Epithelial cell of prostate (primary cell): ENCODE measurements around the gene CDC16.

Source experiments
- DNase-seq: peaks from one replicate; pipeline ENCODE4 v3.0.0-alpha.2; 2011; ENCODE audit warnings: low read depth, low spot score
- H3K27ac ChIP-seq: fragments of 450-650 bp; 2 replicates; pipeline ENCODE4 v1.5.1; 2017; ENCODE audit warnings: mild to moderate bottlenecking

The CDC16 gene

GRCh38 chr13:114285166-114285808 is 50.6 kb downstream of the CDC16 start:
- DNase-seq = peak; percentile 26
- peak overlapping the region; percentile 26 for H3K27ac ChIP-seq

GRCh38 chr13:114286808-114287207 is 52.1 kb downstream of the CDC16 start:
- H3K27ac ChIP-seq = no peak overlapping the region
- DNase-seq = no peak

- H3K27ac ChIP-seq = no peak overlapping the region
- no peak for DNase-seq
These were observed 53.5 kb downstream of the CDC16 start for GRCh38 chr13:114288157-114288591.

- no peak for DNase-seq
- H3K27ac ChIP-seq = no peak overlapping the region
These were observed 61.8 kb downstream of the CDC16 start for GRCh38 chr13:114296448-114296847.

GRCh38 chr13:114296902-114297301 is 62.2 kb downstream of the CDC16 start:
- no peak for DNase-seq
- no peak overlapping the region for H3K27ac ChIP-seq

- no peak for DNase-seq
- H3K27ac ChIP-seq = no peak overlapping the region
These were observed 64.2 kb downstream of the CDC16 start for GRCh38 chr13:114298866-114299265.

- no peak for DNase-seq
- H3K27ac ChIP-seq = no peak overlapping the region
These were observed 65.1 kb downstream of the CDC16 start for GRCh38 chr13:114299604-114300305.

- H3K27ac ChIP-seq = no peak overlapping the region
These were observed 69.1 kb downstream of the CDC16 start for GRCh38 chr13:114303700-114304327.

GRCh38 chr13:114304346-114305034 is 69.8 kb downstream of the CDC16 start:
- no peak overlapping the region for H3K27ac ChIP-seq
- DNase-seq = no peak

More at GRCh38 chr13:114303700-114304327, 69.1 kb downstream of the CDC16 start:
- DNase-seq = no peak

GRCh38 chr13:114309086-114309485 is 74.4 kb downstream of the CDC16 start:
- no peak for DNase-seq

GRCh38 chr13:114309806-114310410 is 75.2 kb downstream of the CDC16 start:
- no peak overlapping the region for H3K27ac ChIP-seq

More at GRCh38 chr13:114309086-114309485, 74.4 kb downstream of the CDC16 start:
- no peak overlapping the region for H3K27ac ChIP-seq

GRCh38 chr13:114310956-114311355 is 76.3 kb downstream of the CDC16 start:
- H3K27ac ChIP-seq = no peak overlapping the region
- DNase-seq = no peak

More at GRCh38 chr13:114309806-114310410, 75.2 kb downstream of the CDC16 start:
- no peak for DNase-seq

- no peak overlapping the region for H3K27ac ChIP-seq
- DNase-seq = no peak
These were observed 76.7 kb downstream of the CDC16 start for GRCh38 chr13:114311387-114311786.

- no peak overlapping the region for H3K27ac ChIP-seq
- no peak for DNase-seq
These were observed 77.2 kb downstream of the CDC16 start for GRCh38 chr13:114311908-114312307.

GRCh38 chr13:114313061-114313860 is 78.6 kb downstream of the CDC16 start:
- DNase-seq = no peak
- peak overlapping the region; percentile 91 for H3K27ac ChIP-seq

GRCh38 chr13:114314074-114314912 is 79.6 kb downstream of the CDC16 start, which contains the start of gene CHAMP1:
CHAMP1 (plus strand) TSS chr13:114314503; CDS start chr13:114323843, 9,340 bp downstream.
- peak; percentile 51 for DNase-seq
- peak within 1 kb of the TSS; percentile 91 for H3K27ac ChIP-seq

GRCh38 chr13:114315074-114315785 is 80.5 kb downstream of the CDC16 start:
- DNase-seq = no peak
- H3K27ac ChIP-seq = peak overlapping the region; percentile 91

- H3K27ac ChIP-seq = no peak overlapping the region
These were observed 83.9 kb downstream of the CDC16 start for GRCh38 chr13:114318624-114319023.

More at GRCh38 chr13:114318624-114319023, 83.9 kb downstream of the CDC16 start:
- no peak for DNase-seq
